SK-N-SH (cell line): ENCODE measurements around the gene IQSEC2. TPM values are rescaled to one million over a fixed set of nuclear protein-coding genes. Genes with fewer than 3 reads are reported as not detected.

Experiments used
- CTCF ChIA-PET: fragments of 300-600, 350-600 bp; formaldehyde crosslinking; extraction: SDS; loops from one replicate; lab custom pipeline; 2021; lab: Yijun Ruan, JAX
- POLR2A ChIA-PET: fragments of 350-600 bp; sonication (Branson Sonifier 250); formaldehyde crosslinking; extraction: SDS; loops from one replicate; lab custom pipeline; 2020; ENCODE audit warnings: antibody characterized with exemption, inconsistent platforms; lab: Yijun Ruan, JAX
- DNase-seq: peaks from one replicate; pipeline ENCODE4 v3.0.0; 2012
- H2AFZ ChIP-seq: fragments of 200-600 bp; sonication (generic); 2 replicates; pipeline ENCODE4 v1.8.1; 2016; ENCODE audit warnings: antibody characterized with exemption, mild to moderate bottlenecking, low read depth
- H3F3A ChIP-seq: fragments of 200-600 bp; sonication (generic); replicated peaks from 2 replicates; pipeline ENCODE3; 2016; ENCODE audit warnings: antibody characterized with exemption, mild to moderate bottlenecking; ENCODE audit not compliant: insufficient read depth
- H3K27ac ChIP-seq, 2 experiments: fragments of 200-500 bp in 1 of 2; fragments of 200-600 bp in 1 of 2; sonication (Bioruptor generic) in 1 of 2; sonication (generic), shearing (Covaris generic) in 1 of 2; 2 replicates each; pipeline versions ENCODE4 v1.5.1 to v1.6.1; 2014 to 2016; ENCODE audit warnings: low read depth in 2 of 2, inconsistent platforms in 1 of 2, low read length in 1 of 2, mild to moderate bottlenecking in 1 of 2, mixed read lengths in 1 of 2
- H3K27me3 ChIP-seq: fragments of 200-600 bp; sonication (generic), shearing (Covaris generic); 2 replicates; pipeline ENCODE4 v1.6.1; 2016; ENCODE audit warnings: mixed run types; ENCODE audit not compliant: insufficient read depth
- H3K36me3 ChIP-seq, 2 experiments: fragments of 200-500 bp in 1 of 2; fragments of 200-600 bp in 1 of 2; sonication (Bioruptor generic) in 1 of 2; sonication (generic) in 1 of 2; replicated peaks in 1 of 2; 2 replicates each; pipeline versions ENCODE3 to v1.5.1; 2014 to 2016; ENCODE audit warnings: low read length in 1 of 2, mild to moderate bottlenecking in 1 of 2; ENCODE audit not compliant: insufficient read depth in 2 of 2, control insufficient read depth in 1 of 2
- H3K4me1 ChIP-seq, 2 experiments: fragments of 200-500 bp in 1 of 2; fragments of 200-600 bp in 1 of 2; sonication (Bioruptor generic) in 1 of 2; sonication (generic), shearing (Covaris generic) in 1 of 2; 2 replicates each; pipeline versions ENCODE4 v1.5.1 to v1.6.1; 2014 to 2016; ENCODE audit warnings: low read depth in 1 of 2, low read length in 1 of 2, mixed run types in 1 of 2; ENCODE audit not compliant: insufficient read depth in 2 of 2, control insufficient read depth in 1 of 2
- H3K4me2 ChIP-seq: fragments of 200-600 bp; sonication (generic), shearing (Covaris generic); 2 replicates; pipeline ENCODE4 v1.6.1; 2017; ENCODE audit warnings: mixed run types
- H3K4me3 ChIP-seq, 2 experiments: fragments of 200-500 bp in 1 of 2; fragments of 200-600 bp in 1 of 2; sonication (Bioruptor generic) in 1 of 2; sonication (generic), shearing (Covaris generic) in 1 of 2; 2 replicates each; pipeline versions ENCODE4 v1.5.1 to v1.8.1; 2014 to 2016; ENCODE audit warnings: low read depth in 2 of 2, inconsistent platforms in 1 of 2, low read length in 1 of 2, mild to moderate bottlenecking in 1 of 2, mixed read lengths in 1 of 2, moderate library complexity in 1 of 2
- H3K79me2 ChIP-seq: fragments of 200-600 bp; sonication (generic); 2 replicates; pipeline ENCODE4 v1.8.1; 2017; ENCODE audit warnings: mild to moderate bottlenecking; ENCODE audit not compliant: insufficient read depth
- H3K9ac ChIP-seq: fragments of 200-600 bp; sonication (generic); 2 replicates; pipeline ENCODE4 v1.6.1; 2017; ENCODE audit warnings: mixed run types
- H3K9me2 ChIP-seq: fragments of 200-600 bp; sonication (generic); 2 replicates; pipeline ENCODE4 v1.6.1; 2017; ENCODE audit warnings: mixed run types
- H3K9me3 ChIP-seq: fragments of 200-600 bp; sonication (generic); 2 replicates; pipeline ENCODE4 v1.6.1; 2017; ENCODE audit warnings: mixed run types, mild to moderate bottlenecking, moderate library complexity
- H4K20me1 ChIP-seq: fragments of 200-600 bp; sonication (generic); 2 replicates; pipeline ENCODE4 v1.6.1; 2017; ENCODE audit warnings: mild to moderate bottlenecking, mixed run types; ENCODE audit not compliant: insufficient read depth
- CTCF ChIP-seq: fragments of 200-600 bp; sonication (generic); IDR thresholded peaks from 2 replicates; pipeline ENCODE4 v1.6.1; 2017; ENCODE audit warnings: antibody characterized with exemption, mild to moderate bottlenecking, moderate library complexity
- ELF1 ChIP-seq: IDR thresholded peaks from 2 replicates; pipeline ENCODE4 v1.4.0; 2012
- EP300 ChIP-seq, 2 experiments: IDR thresholded peaks; 2 replicates each; pipeline versions ENCODE4 v1.4.0 to v1.6.1; 2012; ENCODE audit warnings: borderline replicate concordance in 1 of 2, low read depth in 1 of 2, low read length in 1 of 2
- FOSL2 ChIP-seq: IDR thresholded peaks from 2 replicates; pipeline ENCODE4 v1.4.0; 2012; ENCODE audit warnings: low read depth, mild to moderate bottlenecking, moderate library complexity, borderline replicate concordance
- GATA2 ChIP-seq: sonication (generic); formaldehyde crosslinking; IDR thresholded peaks from 2 replicates; pipeline ENCODE4 v1.5.0; 2020; ENCODE audit warnings: mild to moderate bottlenecking, missing genetic modification reagents
- MEF2A ChIP-seq: IDR thresholded peaks from 2 replicates; pipeline ENCODE4 v1.4.0; 2012; ENCODE audit warnings: low read depth, borderline replicate concordance
- NRF1 ChIP-seq: IDR thresholded peaks from 2 replicates; pipeline ENCODE4 v1.6.1; 2012; ENCODE audit warnings: low read depth, mild to moderate bottlenecking, low read length
- RAD21 ChIP-seq: IDR thresholded peaks from 2 replicates; pipeline ENCODE4 v1.6.1; 2012; ENCODE audit warnings: mild to moderate bottlenecking, low read length
- RCOR1 ChIP-seq: fragments of 150-350 bp; IDR thresholded peaks from 2 replicates; pipeline ENCODE4 v1.6.1; 2017; ENCODE audit warnings: antibody characterized with exemption, low read length
- RFX5 ChIP-seq: IDR thresholded peaks from 2 replicates; pipeline ENCODE4 v1.6.1; 2012; ENCODE audit warnings: mild to moderate bottlenecking, improper control_type of control experiment, low read length
- RXRA ChIP-seq: IDR thresholded peaks from 2 replicates; pipeline ENCODE4 v1.4.0; 2012; ENCODE audit warnings: low read depth, mild to moderate bottlenecking, borderline replicate concordance
- SMC3 ChIP-seq: IDR thresholded peaks from 2 replicates; pipeline ENCODE4 v1.6.1; 2012; ENCODE audit warnings: low read depth, low read length, improper control_type of control experiment
- TAF1 ChIP-seq: IDR thresholded peaks from 2 replicates; pipeline ENCODE4 v1.6.1; 2012; ENCODE audit warnings: low read depth, mild to moderate bottlenecking, low read length, moderate library complexity, borderline replicate concordance
- TEAD4 ChIP-seq: IDR thresholded peaks from 2 replicates; pipeline ENCODE4 v1.4.0; 2012; ENCODE audit warnings: mild to moderate bottlenecking, borderline replicate concordance; ENCODE audit not compliant: insufficient read depth
- USF1 ChIP-seq: IDR thresholded peaks from 2 replicates; pipeline ENCODE4 v1.4.0; 2012; ENCODE audit warnings: low read depth, borderline replicate concordance
- YY1 ChIP-seq: IDR thresholded peaks from 2 replicates; pipeline ENCODE4 v1.4.0; 2012; ENCODE audit warnings: low read depth, mild to moderate bottlenecking
- WGBS: methylation state at CpG from one replicate; pipeline ENCODE4 v1.1.6; 2017; ENCODE audit warnings: low lambda C conversion rate; 5-methylcytosine and 5-hydroxymethylcytosine counted together
- polyA plus RNA-seq, 3 experiments: library from polyadenylated mRNA; depleted of rRNA; stranded (reverse); fragments of >200 nt; gene quantifications; 2 replicates each; pipeline ENCODE4 v1.2.3, GENCODE V29; 2012

The IQSEC2 gene
- polyA plus RNA-seq, 1 of the 3 experiments (the other 2 are of a cell fraction) = 24.7 TPM

- ChIA-PET CTCF (interaction anchor here (2.2 to 5.6 kb wide), 2 partner anchors 7 to 9 kb away, joined by 8 to 88 read pairs; no protein-coding TSS in a partner anchor), POLR2A (no interaction called here)
- no peaks in the 10 kb centered on the region for H3K9me2 ChIP-seq
- no peaks in the 10 kb centered on the region for H3K9me3 ChIP-seq
- no peaks in the 10 kb centered on the region for H3K36me3 ChIP-seq
- WGBS = 16% methylated on average over 6 of the region's 6 CpGs
- DNase-seq = no peak
- H3K79me2 ChIP-seq = no peaks in the 10 kb centered on the region
- no peak overlapping the region for H3K4me2 ChIP-seq
- H3K27me3 ChIP-seq = peaks cover 54% of the 10 kb centered on the region
- H4K20me1 ChIP-seq = 0 out of 2 replicates have a peak, but pooled peaks cover 6% of the 10 kb centered on the region
- no peak overlapping the region for H2AFZ ChIP-seq
- TF ChIP-seq ELF1 = no peak
- TF ChIP-seq TEAD4 = no peak
- TF ChIP-seq EP300 (IDR thresholded peaks at IDR 0.05; ENCODE audit: borderline replicate concordance in 1 of 2, low read depth in 1 of 2, low read length in 1 of 2) = no peak
- peaks cover 0 to 18% of the 10 kb centered on the region in 2 experiments; a peak in 1 of 4 replicates for H3K4me1 ChIP-seq
- no peak overlapping the region for H3K4me3 ChIP-seq
- H3K27ac ChIP-seq = no peak overlapping the region
- no peaks in the 10 kb centered on the region for H3F3A ChIP-seq
- H3K9ac ChIP-seq = no peak overlapping the region
Observed at GRCh38 chrX:53321943-53322497, 40.6 kb upstream of the IQSEC2 start.

GRCh38 chrX:53321230-53321942 lies 40.0 kb upstream of the IQSEC2 start:
- DNase-seq = peak; percentile 75
- 0 out of 2 replicates have a peak, but pooled peaks cover 6% of the 10 kb centered on the region for H4K20me1 ChIP-seq
- H3F3A ChIP-seq = no peaks in the 10 kb centered on the region
- peak overlapping the region; percentile 69; the same call in 1 of the 2 replicates for H2AFZ ChIP-seq
- no peaks in the 10 kb centered on the region for H3K9me3 ChIP-seq
- no peaks in the 10 kb centered on the region for H3K79me2 ChIP-seq
- peaks cover 48% of the 10 kb centered on the region for H3K27me3 ChIP-seq
- WGBS = 8% methylated on average over 9 of the region's 56 CpGs
- no peaks in the 10 kb centered on the region for H3K36me3 ChIP-seq
- CTCF ChIA-PET = interaction anchor here (1.7 to 13.1 kb wide), 5 partner anchors 8 to 159 kb away, joined by 4 to 180 read pairs (median 60); no protein-coding TSS in a partner anchor
- H3K27ac ChIP-seq = no peak overlapping the region
- no peaks in the 10 kb centered on the region for H3K9me2 ChIP-seq
- peak overlapping the region; percentile 61 to 62 for H3K4me3 ChIP-seq
- H3K9ac ChIP-seq = peak overlapping the region; percentile 44; the same call in 1 of the 2 replicates
- H3K4me1 ChIP-seq = peaks cover 0 to 18% of the 10 kb centered on the region in 2 experiments; a peak in 1 of 4 replicates
- H3K4me2 ChIP-seq = peak overlapping the region; percentile 87
- POLR2A ChIA-PET = no interaction called here
- no peak for TF ChIP-seq RXRA
- TF ChIP-seq NRF1 = peak; percentile 49

- DNase-seq = peak; percentile 58
- Histone ChIP-seq H3F3A (no peaks in the 10 kb centered on the region), H3K79me2 (no peaks in the 10 kb centered on the region), H3K4me3 (peak overlapping the region; percentile 61 to 62), H3K27me3 (peaks cover 41% of the 10 kb centered on the region), H2AFZ (peak overlapping the region; percentile 69; the same call in 1 of the 2 replicates), H3K4me1 (peaks cover 0 to 18% of the 10 kb centered on the region in 2 experiments; a peak in 1 of 4 replicates), H3K36me3 (no peaks in the 10 kb centered on the region), H3K9me2 (no peaks in the 10 kb centered on the region), H3K27ac (no peak overlapping the region), H3K4me2 (peak overlapping the region; percentile 87), H3K9ac (peak overlapping the region; percentile 44; the same call in 1 of the 2 replicates), H3K9me3 (no peaks in the 10 kb centered on the region), H4K20me1 (0 out of 2 replicates have a peak, but pooled peaks cover 6% of the 10 kb centered on the region)
- ChIA-PET POLR2A (interaction anchor here (1.1 kb wide), 1 partner anchor 101 kb away, joined by 5 read pairs; no protein-coding TSS in a partner anchor), CTCF (interaction anchor here (1.7 to 13.1 kb wide), 5 partner anchors 9 to 159 kb away, joined by 4 to 180 read pairs (median 60); no protein-coding TSS in a partner anchor)
- no CpG with 5 or more reads among the region's 75 CpGs for WGBS
- TF ChIP-seq RAD21 (no peak), ELF1 (no peak), MEF2A (no peak), FOSL2 (no peak), TAF1 (no peak), RCOR1 (no peak), SMC3 (no peak), GATA2 (CRISPR knock-in tag) (no peak), USF1 (no peak), YY1 (no peak), CTCF (no peak), RFX5 (no peak), NRF1 (no peak)
Observed at GRCh38 chrX:53320543-53321229, 39.3 kb upstream of the IQSEC2 start.
